ENCODE data around the gene SCFD2. TPM values are rescaled to one million over a fixed set of nuclear protein-coding genes. Genes with fewer than 3 reads are reported as not detected.
"Not testable (repeated sequence)": the region's sequence is repeated elsewhere in the genome, so short reads cannot be mapped to it uniquely, and the experiment has no call there.

SCFD2 gene
- total RNA-seq = 29.9 and 30.3 TPM in 2 replicates

GRCh38 chr4:53365486-53366300 is at the start of gene SCFD2:
Gene SCFD2, minus strand, starts transcription at chr4:53366061.
- intact Hi-C loops (cut with micrococcal nuclease) = loop anchor here (1.0 to 2.0 kb wide), 5 partner anchors 12 to 1577 kb away; partner anchors contain the start of genes CHIC2 and FIP1L1

GRCh38 chr4:53409479-53409878 is 43.6 kb upstream of the SCFD2 start:
- intact Hi-C loops (cut with micrococcal nuclease) = not testable (repeated sequence)

GRCh38 chr4:53380221-53380620 is 14.4 kb upstream of the SCFD2 start:
- intact Hi-C loops (cut with micrococcal nuclease) = loop anchor here (5.0 kb wide), 1 partner anchor 42 kb away; no protein-coding TSS in a partner anchor

- intact Hi-C loops (cut with micrococcal nuclease) = loop anchor here (5.0 to 10.0 kb wide), 3 partner anchors 363 to 1341 kb away; partner anchors contain the start of genes RASL11B and SGCB
Measured at GRCh38 chr4:53378171-53378482, 12.3 kb upstream of the SCFD2 start.

GRCh38 chr4:53377319-53378170 is 11.7 kb upstream of the SCFD2 start, which contains the start of gene FIP1L1:
Gene FIP1L1, plus strand, starts transcription at chr4:53377641. Its CDS starts 198 bp downstream, at chr4:53377839.
- intact Hi-C loops (cut with micrococcal nuclease) = loop anchor here (1.0 to 10.0 kb wide), 8 partner anchors 11 to 1533 kb away; partner anchors contain the start of genes CHIC2, RASL11B, SCFD2 and SGCB

- intact Hi-C loops (cut with micrococcal nuclease) = loop anchor here (1.0 to 10.0 kb wide), 8 partner anchors 11 to 1533 kb away; partner anchors contain the start of genes CHIC2, RASL11B, SCFD2 and SGCB
Measured at GRCh38 chr4:53376900-53377299, 11.0 kb upstream of the SCFD2 start.

- intact Hi-C loops (cut with micrococcal nuclease) = loop anchor here (5.0 to 10.0 kb wide), 3 partner anchors 360 to 1338 kb away; partner anchors contain the start of genes RASL11B and SGCB
Measured at GRCh38 chr4:53374777-53375258, 9.0 kb upstream of the SCFD2 start.

GRCh38 chr4:53371843-53372521 is 6.1 kb upstream of the SCFD2 start:
- intact Hi-C loops (cut with micrococcal nuclease) = loop anchor here (10.0 kb wide), 1 partner anchor 357 kb away; no protein-coding TSS in a partner anchor

- intact Hi-C loops (cut with micrococcal nuclease) = loop anchor here (10.0 kb wide), 1 partner anchor 356 kb away; no protein-coding TSS in a partner anchor
Measured at GRCh38 chr4:53371049-53371448, 5.2 kb upstream of the SCFD2 start.

- intact Hi-C loops (cut with micrococcal nuclease) = loop anchor here (2.0 kb wide), 3 partner anchors 655 to 1575 kb away; no protein-coding TSS in a partner anchor
Measured at GRCh38 chr4:53367721-53368120, 1.9 kb upstream of the SCFD2 start.

GRCh38 chr4:53366301-53366716 is 448 bp upstream of the SCFD2 start:
- intact Hi-C loops (cut with micrococcal nuclease) = loop anchor here (1.0 to 2.0 kb wide), 5 partner anchors 11 to 1576 kb away; partner anchors contain the start of genes CHIC2 and FIP1L1

- intact Hi-C loops (cut with micrococcal nuclease) = no loop called here
Measured at GRCh38 chr4:53365121-53365485, 758 bp downstream of the SCFD2 start.

GRCh38 chr4:53364624-53365023 is 1.2 kb downstream of the SCFD2 start:
- intact Hi-C loops (cut with micrococcal nuclease) = no loop called here

- intact Hi-C loops (cut with micrococcal nuclease) = no loop called here
Measured at GRCh38 chr4:53362093-53362492, 3.8 kb downstream of the SCFD2 start.

GRCh38 chr4:53361451-53361850 is 4.4 kb downstream of the SCFD2 start:
- intact Hi-C loops (cut with micrococcal nuclease) = no loop called here

- intact Hi-C loops (cut with micrococcal nuclease) = no loop called here
Measured at GRCh38 chr4:53355930-53356521, 9.8 kb downstream of the SCFD2 start.

- intact Hi-C loops (cut with micrococcal nuclease) = no loop called here
Measured at GRCh38 chr4:53354012-53354722, 11.7 kb downstream of the SCFD2 start.

- intact Hi-C loops (cut with micrococcal nuclease) = no loop called here
Measured at GRCh38 chr4:53349091-53349491, 16.8 kb downstream of the SCFD2 start.

GRCh38 chr4:53348046-53348445 is 17.8 kb downstream of the SCFD2 start:
- intact Hi-C loops (cut with micrococcal nuclease) = no loop called here
